ENCODE measurements around the gene CDCA7.

CDCA7 gene

DNA sequence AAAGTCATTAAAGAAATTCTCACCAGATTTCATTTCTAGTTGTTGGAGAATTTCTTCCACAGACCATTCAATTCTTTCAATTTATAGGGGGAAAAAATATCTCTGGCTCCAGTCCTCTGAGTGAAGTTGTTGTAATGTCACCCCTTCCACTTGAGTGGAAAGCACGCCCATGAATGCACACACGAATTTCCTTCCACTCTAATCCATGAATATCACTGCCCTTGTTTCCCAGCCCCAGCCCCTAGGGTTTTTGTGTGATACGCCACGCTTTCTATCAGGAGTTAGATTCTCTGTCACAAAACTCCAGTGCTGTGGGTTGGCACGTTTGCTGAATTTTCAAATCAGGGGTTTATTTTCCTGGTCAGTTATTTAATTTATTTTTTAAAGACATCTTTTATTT is 38.1 kb downstream of the CDCA7 start:
- POLR2A ChIA-PET = no interaction called here
- no peak for TF ChIP-seq FOXM1 (IDR thresholded peaks at IDR 0.05; ENCODE audit: borderline replicate concordance)
- no peak for TF ChIP-seq BHLHE40 (IDR thresholded peaks at IDR 0.05; ENCODE audit: borderline replicate concordance)
- TF ChIP-seq ARNT (IDR thresholded peaks at IDR 0.05) = no peak
- TF ChIP-seq FOXK2 (IDR thresholded peaks at IDR 0.05) = no peak
- no peak for TF ChIP-seq FOXA1 (IDR thresholded peaks at IDR 0.05)
- TF ChIP-seq L3MBTL2 (conservative IDR thresholded peaks at IDR 0.05) = no peak
- no peak for TF ChIP-seq ELF4 (IDR thresholded peaks at IDR 0.05)
- no peak for TF ChIP-seq NFRKB (IDR thresholded peaks at IDR 0.05)
- TF ChIP-seq SP1 (IDR thresholded peaks at IDR 0.05) = no peak
- TF ChIP-seq PKNOX1 (IDR thresholded peaks at IDR 0.05) = no peak
- TF ChIP-seq SUZ12 (IDR thresholded peaks at IDR 0.05) = no peak
- no peak for TF ChIP-seq TARDBP (IDR thresholded peaks at IDR 0.05)
- no peak for TF ChIP-seq CTBP1 (IDR thresholded peaks at IDR 0.05; ENCODE audit: borderline replicate concordance)
- TF ChIP-seq LEF1 (IDR thresholded peaks at IDR 0.05; ENCODE audit: borderline replicate concordance) = no peak
- no peak for TF ChIP-seq HDGF (IDR thresholded peaks at IDR 0.05; ENCODE audit: borderline replicate concordance)
- CTCF ChIA-PET = no interaction called here
- DNase-seq (ENCODE audit: extremely low spot score) = no peak

DNA sequence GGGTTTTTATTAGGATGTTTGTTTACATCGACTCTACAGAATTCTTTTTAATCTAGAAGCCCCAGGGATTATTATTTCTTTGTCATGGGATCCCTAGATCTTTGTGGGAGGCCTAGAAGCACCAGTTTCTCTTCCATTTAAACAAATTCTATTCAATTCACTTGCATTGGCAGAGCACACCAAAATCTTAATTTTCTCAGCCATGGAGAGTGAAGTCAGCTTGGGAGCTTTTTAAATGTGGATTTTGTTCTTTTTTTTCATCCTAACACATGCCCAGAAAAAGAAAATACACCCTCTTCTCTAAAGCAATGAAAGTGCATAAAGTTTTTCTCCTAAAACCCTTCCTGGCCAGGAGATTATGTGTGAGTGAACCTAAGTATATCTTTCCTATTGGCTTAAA is 38.5 kb downstream of the CDCA7 start:
- CTCF ChIA-PET = no interaction called here
- POLR2A ChIA-PET = no interaction called here
- TF ChIP-seq FOXA1 (IDR thresholded peaks at IDR 0.05) (no peak), NFRKB (IDR thresholded peaks at IDR 0.05) (no peak), FOXK2 (IDR thresholded peaks at IDR 0.05) (no peak), ZNF384 (IDR thresholded peaks at IDR 0.05) (no peak), ELF4 (IDR thresholded peaks at IDR 0.05) (no peak)
- no peak for DNase-seq (ENCODE audit: extremely low spot score)

GRCh38 chr2:173393636-173394035 is 39.0 kb downstream of the CDCA7 start:
- POLR2A ChIA-PET = no interaction called here
- TF ChIP-seq TARDBP (IDR thresholded peaks at IDR 0.05) (no peak), SP1 (IDR thresholded peaks at IDR 0.05) (no peak), HDGF (IDR thresholded peaks at IDR 0.05; ENCODE audit: borderline replicate concordance) (no peak), ZNF384 (IDR thresholded peaks at IDR 0.05) (no peak), LEF1 (IDR thresholded peaks at IDR 0.05; ENCODE audit: borderline replicate concordance) (no peak), L3MBTL2 (conservative IDR thresholded peaks at IDR 0.05) (no peak), PKNOX1 (IDR thresholded peaks at IDR 0.05) (no peak), SUZ12 (IDR thresholded peaks at IDR 0.05) (no peak), ELF4 (IDR thresholded peaks at IDR 0.05) (no peak), ARNT (IDR thresholded peaks at IDR 0.05) (no peak), FOXA1 (IDR thresholded peaks at IDR 0.05) (no peak), NFRKB (IDR thresholded peaks at IDR 0.05) (no peak), FOXM1 (IDR thresholded peaks at IDR 0.05; ENCODE audit: borderline replicate concordance) (no peak)
- CTCF ChIA-PET = no interaction called here
- no peak for DNase-seq (ENCODE audit: extremely low spot score)

DNA sequence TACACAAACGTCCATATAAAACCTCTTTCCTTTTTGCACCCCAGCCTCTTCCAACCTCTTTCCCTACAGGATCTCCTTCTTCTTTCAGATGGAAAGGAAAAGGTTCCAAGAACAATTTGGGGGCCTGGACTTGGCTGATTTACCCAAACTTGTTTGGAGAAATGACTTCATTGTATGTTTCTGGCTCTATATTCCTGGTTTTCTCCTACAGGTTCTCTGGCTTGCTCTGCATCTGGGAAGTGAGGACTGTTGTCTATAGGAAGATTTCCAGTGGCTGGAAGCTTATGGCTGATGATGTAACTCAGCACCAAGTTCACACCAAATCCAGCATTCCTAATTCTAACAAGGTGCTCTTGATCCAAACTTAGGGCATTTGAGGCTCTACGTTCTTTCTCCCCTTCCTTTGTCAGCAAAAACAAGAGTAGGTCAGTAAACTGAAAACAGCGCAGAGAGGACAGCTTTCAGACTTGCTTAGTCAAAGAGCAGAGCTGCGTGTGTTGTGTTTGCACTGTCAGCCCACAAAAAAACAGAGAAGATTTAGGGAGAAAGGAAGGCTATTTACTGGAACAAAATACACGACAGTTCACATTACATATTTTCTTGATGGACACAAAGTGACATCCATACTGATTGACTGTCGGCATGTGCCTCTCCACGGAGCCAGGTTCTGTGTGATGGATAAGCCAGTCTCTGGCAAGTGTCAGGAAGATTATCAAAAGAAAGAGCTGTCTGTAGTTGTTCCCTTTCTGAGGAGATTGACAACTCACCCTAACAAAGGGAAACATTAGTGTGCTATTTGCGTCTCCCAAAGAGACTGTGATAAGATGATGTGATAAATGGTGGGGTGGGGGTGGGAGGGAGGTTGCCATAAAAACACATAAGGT is 39.7 kb downstream of the CDCA7 start:
- POLR2A ChIA-PET = no interaction called here
- DNase-seq (ENCODE audit: extremely low spot score) = no peak
- TF ChIP-seq ZNF384 (IDR thresholded peaks at IDR 0.05) (no peak), HDGF (IDR thresholded peaks at IDR 0.05; ENCODE audit: borderline replicate concordance) (no peak), FOXM1 (IDR thresholded peaks at IDR 0.05; ENCODE audit: borderline replicate concordance) (no peak), TARDBP (IDR thresholded peaks at IDR 0.05) (no peak), SUZ12 (IDR thresholded peaks at IDR 0.05) (no peak), CTBP1 (IDR thresholded peaks at IDR 0.05; ENCODE audit: borderline replicate concordance) (no peak), BHLHE40 (IDR thresholded peaks at IDR 0.05; ENCODE audit: borderline replicate concordance) (no peak), SP1 (IDR thresholded peaks at IDR 0.05) (no peak), ARNT (IDR thresholded peaks at IDR 0.05) (no peak), PKNOX1 (IDR thresholded peaks at IDR 0.05) (no peak), FOXA1 (IDR thresholded peaks at IDR 0.05) (no peak), L3MBTL2 (conservative IDR thresholded peaks at IDR 0.05) (no peak), NFRKB (IDR thresholded peaks at IDR 0.05) (no peak), LEF1 (IDR thresholded peaks at IDR 0.05; ENCODE audit: borderline replicate concordance) (no peak), FOXK2 (IDR thresholded peaks at IDR 0.05) (no peak), ELF4 (IDR thresholded peaks at IDR 0.05) (no peak)
- CTCF ChIA-PET = no interaction called here

DNA sequence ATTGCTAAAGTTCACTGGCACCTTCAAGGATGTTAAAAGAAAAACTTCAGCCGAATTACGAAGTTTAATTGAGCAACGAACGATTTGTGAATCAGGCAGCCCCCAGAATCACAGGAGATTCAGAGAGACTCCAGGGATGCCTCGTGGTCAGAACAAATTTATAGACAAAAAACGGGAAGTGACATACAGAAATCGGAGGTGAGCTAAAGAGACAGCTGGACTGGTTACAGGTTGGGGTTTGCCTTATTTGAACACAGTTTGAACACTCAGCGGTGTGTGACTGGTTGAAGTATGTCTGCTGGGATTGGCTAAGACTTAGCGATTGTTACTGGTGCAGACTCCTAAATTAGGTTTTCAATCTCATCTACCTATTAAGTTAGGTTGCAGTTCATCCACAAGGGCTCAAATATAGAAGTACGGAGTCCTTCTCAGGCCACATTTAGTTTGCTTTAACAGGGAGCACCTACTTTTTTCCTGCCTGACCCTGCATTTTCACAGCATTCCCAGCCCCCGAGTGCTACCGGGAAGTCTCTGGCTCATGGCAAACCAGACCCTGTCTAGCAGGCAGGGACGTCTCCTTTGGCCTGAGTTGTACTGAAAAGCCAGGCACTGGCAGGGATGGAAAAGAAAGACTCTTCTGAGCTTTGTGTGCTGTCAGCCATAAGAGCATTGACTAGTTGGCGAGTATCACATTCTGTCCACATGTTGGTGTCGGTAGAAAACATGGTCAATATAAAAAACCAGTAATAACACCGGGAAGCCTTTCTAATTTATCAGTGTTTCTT is 41.1 kb downstream of the CDCA7 start:
- CTCF ChIA-PET = interaction anchor here (0.7 kb wide), 1 partner anchor 172 kb away, joined by 3 read pairs; no protein-coding TSS in a partner anchor
- no peak for DNase-seq (ENCODE audit: extremely low spot score)
- POLR2A ChIA-PET = no interaction called here
- TF ChIP-seq LEF1 (IDR thresholded peaks at IDR 0.05; ENCODE audit: borderline replicate concordance) (no peak), SUZ12 (IDR thresholded peaks at IDR 0.05) (no peak), SP1 (IDR thresholded peaks at IDR 0.05) (no peak), BHLHE40 (IDR thresholded peaks at IDR 0.05; ENCODE audit: borderline replicate concordance) (no peak)

- DNase-seq (ENCODE audit: extremely low spot score) = no peak
- TF ChIP-seq SP1 (IDR thresholded peaks at IDR 0.05) = no peak
- no peak for TF ChIP-seq NFRKB (IDR thresholded peaks at IDR 0.05)
- no peak for TF ChIP-seq LEF1 (IDR thresholded peaks at IDR 0.05; ENCODE audit: borderline replicate concordance)
- no peak for TF ChIP-seq SUZ12 (IDR thresholded peaks at IDR 0.05)
- TF ChIP-seq L3MBTL2 (conservative IDR thresholded peaks at IDR 0.05) = no peak
- no peak for TF ChIP-seq HDGF (IDR thresholded peaks at IDR 0.05; ENCODE audit: borderline replicate concordance)
- TF ChIP-seq FOXA1 (IDR thresholded peaks at IDR 0.05) = no peak
- TF ChIP-seq PKNOX1 (IDR thresholded peaks at IDR 0.05) = no peak
- no peak for TF ChIP-seq ARNT (IDR thresholded peaks at IDR 0.05)
- no peak for TF ChIP-seq ZNF384 (IDR thresholded peaks at IDR 0.05)
- TF ChIP-seq CTBP1 (IDR thresholded peaks at IDR 0.05; ENCODE audit: borderline replicate concordance) = no peak
- POLR2A ChIA-PET = no interaction called here
- CTCF ChIA-PET = interaction anchor here (0.6 to 1.1 kb wide), 2 partner anchors 170 to 496 kb away, joined by 3 to 4 read pairs; no protein-coding TSS in a partner anchor
Measured at GRCh38 chr2:173397539-173397938, 42.9 kb downstream of the CDCA7 start.

All from HEK293T (cell line).